ENCODE data around the gene GABARAP.

The GABARAP gene

DNA sequence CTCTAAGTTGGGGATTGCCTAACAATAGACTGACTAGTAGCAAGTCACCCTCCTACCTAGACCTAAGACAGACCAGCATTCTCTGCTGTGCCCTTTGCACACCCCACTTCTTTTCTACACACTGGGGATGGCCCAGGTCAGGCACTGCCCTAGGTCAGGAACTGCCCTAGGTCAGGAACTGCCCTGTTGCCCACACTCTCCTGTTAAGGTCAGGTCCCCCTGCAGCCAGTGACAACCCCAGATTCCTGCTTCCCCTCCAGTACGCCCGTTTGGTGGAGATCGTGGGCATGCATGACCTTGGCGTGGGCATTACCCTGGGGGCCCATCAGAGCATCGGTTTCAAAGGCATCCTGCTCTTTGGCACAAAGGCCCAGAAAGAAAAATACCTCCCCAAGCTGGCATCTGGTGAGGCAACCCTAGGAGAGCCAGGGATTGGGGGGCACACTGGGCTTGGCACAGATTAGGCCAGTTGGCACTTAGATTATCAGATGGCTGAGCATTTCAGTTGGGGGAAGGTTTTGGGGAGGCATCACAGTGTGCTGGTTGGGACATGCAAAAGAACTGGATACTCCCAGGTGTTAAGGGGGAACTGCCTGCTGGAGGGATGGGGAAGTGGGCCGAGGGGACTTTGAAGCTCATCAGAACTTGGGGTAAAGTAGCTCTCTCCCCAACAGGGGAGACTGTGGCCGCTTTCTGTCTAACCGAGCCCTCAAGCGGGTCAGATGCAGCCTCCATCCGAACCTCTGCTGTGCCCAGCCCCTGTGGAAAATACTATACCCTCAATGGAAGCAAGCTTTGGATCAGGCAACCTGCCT, 20.8 kb downstream of the GABARAP start:
- DNase-seq: no peak

DNA sequence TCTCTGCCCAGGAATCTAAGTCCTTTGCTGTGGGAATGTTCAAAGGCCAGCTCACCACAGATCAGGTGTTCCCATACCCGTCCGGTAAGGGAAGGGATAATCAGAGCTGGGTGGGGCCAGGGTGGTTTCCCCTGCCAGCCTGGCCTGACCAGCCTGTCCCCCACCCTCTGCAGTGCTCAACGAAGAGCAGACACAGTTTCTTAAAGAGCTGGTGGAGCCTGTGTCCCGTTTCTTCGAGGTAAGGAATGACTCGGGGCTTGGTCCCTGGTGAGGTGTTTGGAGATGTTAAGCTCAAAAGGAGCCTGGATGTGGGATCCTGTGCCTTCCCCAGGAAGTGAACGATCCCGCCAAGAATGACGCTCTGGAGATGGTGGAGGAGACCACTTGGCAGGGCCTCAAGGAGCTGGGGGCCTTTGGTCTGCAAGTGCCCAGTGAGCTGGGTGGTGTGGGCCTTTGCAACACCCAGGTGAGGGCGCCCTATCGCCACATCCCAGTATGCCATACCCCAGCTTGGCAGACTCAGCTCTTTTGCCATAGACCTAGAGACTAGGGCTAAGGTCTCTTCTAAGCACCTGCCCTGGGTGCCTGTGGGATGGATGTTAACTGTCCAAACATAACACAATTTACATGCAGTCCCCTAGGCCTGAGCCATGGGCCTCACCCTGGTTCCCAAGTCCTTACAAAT, 21.5 kb downstream of the GABARAP start:
- DNase-seq: no peak

DNA sequence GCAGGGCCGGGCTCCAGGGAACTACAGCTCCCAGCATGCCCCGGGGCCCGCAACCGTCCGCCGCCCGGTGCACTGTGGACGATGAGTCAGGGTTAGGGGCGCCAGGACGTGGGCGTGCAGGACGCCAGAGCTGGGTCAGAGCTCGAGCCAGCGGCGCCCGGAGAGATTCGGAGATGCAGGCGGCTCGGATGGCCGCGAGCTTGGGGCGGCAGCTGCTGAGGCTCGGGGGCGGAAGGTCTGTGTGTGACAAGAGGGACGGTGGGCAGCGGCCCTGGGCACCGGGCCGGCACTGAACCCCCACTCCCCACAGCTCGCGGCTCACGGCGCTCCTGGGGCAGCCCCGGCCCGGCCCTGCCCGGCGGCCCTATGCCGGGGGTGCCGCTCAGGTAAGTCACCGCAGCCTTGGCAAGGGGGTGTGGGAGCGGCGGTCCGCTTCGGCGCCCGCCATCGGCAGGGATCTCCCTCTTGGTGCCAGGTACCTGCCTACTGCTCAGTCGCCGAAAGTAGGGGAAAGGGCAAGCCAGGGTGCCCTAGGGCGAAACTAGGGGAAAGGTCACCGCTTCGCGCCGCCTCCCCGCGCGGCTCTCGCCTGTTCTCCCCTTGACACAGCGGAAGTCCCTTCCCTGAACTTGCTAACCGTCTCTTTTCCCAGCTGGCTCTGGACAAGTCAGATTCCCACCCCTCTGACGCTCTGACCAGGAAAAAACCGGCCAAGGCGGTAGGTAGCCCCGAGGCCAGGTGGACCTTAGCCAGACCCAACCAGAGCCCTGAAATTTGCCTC, 22.2 kb downstream of the GABARAP start, which contains the start of the genes ACADVL and DLG4:
ACADVL (plus strand) TSS at position 127 of the 781 bp plus-strand sequence; CDS start at position 174, 47 bp downstream.
DLG4 (minus strand) TSS at position 25 of the 781 bp plus-strand sequence.
- DNase-seq: no peak

DNA sequence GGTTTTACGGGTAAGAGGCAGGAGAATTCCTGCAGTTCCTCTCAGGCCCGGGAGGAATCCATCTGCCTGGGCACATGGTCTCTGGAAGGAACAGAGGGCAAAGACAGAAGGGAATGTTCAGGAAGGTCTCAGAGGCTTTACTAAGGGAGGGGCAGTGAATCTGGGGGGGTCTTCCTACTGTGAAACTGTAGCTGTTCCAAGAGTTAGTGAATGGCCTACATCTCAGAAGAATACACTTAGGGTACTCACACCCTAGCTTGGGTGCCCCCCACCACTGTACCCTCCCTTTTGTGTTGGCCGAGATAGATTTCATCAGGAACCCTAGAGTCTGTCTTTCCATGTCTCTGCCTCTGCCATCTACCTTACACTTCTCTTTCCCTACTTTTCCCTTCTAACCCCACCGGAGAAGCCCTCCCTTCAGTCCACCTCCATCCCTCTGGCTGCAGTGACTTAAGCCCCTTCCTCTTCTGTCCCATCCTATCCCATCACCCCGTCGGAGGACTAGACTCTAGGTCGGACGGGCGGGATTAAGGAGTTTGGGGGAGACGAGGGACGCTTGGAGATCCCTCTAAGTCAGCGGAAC, 22.9 kb downstream of the GABARAP start:
- DNase-seq: no peak

DNA sequence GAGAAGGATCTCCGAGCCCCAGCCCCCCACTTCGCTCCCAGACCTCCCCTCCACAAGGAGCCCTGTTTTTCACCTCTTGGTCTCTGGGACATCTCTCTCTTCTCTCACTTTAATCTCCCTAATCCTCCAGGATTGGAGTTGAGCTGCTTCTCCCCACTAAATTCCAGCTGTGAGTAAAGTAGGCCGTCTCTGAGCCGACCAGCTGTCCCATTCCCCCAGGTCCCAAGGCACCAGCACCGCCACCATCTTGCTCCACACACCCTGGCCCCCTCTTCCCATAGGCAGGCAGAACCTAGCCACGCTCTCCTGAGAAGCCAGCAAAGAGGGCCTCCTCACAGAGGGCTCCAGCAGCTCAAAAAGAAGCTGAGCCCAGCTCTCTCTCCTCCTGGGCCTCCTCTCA, 23.5 kb downstream of the GABARAP start:
- DNase-seq: no peak

DNA sequence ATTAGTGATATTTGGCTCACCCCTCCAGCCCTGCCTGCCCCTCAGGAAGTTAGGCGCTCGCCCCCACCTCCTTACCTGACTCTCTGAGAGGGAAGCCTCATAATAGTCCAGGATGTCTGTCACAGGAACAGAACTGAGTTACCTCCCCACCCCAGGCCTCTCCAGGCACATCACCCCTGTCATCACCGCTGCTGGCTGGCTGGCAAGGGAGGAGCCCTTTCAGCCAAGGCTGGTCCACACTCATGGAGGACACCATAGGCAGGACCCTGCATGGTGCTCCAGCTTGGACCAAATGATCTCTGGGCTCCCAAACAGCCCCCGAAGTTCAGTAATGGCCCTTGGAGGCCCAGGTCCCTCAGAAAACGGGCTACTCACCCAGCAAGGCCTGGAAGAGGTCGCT, 24.1 kb downstream of the GABARAP start:
- no peak for DNase-seq

DNA sequence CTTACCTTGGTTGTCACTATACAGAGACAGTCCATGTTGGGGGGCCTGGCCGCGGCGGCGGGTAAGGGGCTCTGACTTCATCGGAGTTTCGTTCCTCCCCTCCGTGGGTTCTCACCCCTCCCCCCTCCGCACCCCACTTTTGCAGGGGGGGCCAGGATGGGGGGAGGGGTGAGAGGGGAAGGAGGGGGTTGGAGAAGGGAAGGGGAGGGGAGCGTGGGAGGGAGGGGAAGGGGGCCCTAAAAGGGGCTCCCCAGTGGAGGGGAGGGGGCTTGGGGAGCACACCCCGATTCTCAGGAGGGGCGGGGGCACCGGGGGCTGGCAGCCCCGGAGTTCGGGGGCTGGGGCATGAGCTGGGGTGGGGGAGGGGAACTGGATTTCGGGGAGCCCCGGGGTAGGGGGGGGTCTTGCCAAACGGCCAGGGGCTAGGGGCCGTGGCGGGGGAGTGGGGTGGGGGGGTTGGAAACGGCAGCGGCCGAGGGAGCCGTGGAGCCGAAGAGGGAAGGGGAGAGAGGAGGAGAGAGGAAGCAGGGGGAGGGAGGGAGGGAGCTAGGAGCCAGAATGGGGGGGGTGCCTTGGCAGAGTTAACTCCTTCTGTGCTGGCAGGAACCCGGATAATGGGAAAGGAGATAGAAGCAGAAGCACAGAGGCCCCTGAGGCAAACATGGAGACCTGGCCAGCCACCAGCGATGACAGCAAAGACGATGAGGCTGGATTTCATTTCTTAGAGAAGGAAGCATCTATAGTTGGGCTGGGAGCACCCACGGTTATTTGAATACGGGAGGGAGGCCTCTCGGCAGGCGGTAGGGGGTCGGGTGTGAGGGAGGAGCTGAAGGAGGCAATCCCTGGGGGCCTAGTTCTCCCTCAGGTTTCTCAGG, 24.9 kb downstream of the GABARAP start:
- no peak for DNase-seq

DNA sequence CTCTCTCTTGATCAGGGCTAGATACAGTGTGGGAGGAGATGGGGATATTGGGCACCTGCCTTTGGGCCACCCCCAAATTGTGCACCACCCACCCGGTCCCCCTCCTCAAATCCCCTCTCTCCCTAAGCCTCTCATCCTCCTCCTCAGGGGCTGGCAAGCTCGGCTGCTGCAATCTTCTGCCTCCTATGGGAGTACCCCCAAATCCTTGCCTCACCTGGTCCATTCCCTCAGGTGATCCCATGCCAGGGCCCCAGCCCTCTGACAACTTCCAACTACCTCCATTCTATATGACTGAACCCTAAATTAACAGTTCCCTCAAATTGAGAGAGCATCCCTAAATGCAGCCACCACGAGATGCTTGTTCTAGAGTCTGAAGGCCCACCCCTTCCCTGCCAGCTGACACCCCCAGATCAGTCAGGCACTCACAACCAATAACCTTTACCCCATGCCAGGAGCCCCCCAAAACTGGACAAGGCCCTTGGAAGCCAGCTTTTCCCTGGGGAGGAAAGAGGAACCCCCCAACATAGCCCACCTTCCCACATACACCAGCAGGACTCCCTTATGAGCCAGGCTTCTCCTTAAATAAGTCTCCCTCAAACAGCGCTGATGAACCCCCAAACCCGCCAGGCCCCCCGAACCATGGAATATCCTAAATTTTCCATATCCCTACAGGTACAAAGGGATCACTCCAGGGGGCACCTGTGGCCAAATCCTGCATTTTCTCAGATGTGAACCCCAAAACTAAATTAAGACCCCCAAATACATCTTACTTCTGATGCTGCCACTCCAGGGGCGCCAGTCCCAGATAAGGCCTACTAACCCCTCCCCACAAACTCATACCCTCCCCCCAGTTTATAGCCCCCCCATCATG, 25.8 kb downstream of the GABARAP start:
- DNase-seq: no peak

DNA sequence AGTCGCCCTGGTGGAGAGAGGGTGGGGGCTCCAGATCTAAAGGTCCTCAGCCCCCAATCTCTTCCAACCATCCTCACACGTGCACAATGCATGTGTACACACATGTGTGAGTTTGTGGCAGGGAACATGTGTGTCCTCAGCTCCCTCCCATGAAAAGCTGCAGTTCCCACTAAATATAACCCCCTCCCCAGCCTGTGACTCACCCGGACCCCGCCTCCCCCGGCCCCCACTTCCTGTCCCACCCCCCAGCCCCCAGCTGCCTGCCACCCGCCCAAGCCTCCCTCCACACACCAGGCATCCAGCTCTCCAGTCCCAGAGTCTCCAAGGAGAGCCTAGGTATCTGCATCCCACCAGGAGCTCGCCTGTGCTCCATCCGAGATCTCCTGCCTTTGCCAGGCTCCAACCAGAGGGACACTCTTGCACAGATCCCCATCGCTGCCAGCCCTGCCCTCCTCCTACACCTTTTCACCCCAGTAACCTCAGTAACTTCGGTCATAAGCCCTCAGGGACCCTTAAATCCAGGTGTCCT, 26.5 kb downstream of the GABARAP start:
- DNase-seq: no peak

DNA sequence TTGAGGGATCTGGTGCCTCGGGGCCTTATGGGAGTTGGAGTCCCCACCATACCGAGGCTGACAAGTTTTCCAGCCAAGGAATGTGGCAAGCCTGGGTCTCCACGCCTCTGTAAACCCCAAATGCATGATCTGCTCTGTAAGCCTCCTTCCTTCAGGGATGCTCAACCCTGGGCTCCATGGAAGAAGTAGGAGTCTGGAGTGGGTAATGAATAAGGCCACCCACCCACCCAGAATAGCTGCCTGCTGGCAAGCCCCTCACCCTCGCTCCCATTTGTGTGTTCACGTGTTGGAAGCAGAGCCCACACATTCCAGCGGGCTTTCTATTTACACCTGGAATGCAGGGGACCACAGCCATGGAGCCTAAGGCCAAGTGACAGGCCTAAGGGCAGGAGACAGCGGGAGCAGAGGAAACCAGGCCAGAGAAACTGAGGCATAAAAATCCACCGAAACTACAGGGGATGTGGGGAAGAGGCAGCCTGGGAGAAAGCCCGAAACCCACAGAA, 27.1 kb downstream of the GABARAP start:
- DNase-seq: no peak

DNA sequence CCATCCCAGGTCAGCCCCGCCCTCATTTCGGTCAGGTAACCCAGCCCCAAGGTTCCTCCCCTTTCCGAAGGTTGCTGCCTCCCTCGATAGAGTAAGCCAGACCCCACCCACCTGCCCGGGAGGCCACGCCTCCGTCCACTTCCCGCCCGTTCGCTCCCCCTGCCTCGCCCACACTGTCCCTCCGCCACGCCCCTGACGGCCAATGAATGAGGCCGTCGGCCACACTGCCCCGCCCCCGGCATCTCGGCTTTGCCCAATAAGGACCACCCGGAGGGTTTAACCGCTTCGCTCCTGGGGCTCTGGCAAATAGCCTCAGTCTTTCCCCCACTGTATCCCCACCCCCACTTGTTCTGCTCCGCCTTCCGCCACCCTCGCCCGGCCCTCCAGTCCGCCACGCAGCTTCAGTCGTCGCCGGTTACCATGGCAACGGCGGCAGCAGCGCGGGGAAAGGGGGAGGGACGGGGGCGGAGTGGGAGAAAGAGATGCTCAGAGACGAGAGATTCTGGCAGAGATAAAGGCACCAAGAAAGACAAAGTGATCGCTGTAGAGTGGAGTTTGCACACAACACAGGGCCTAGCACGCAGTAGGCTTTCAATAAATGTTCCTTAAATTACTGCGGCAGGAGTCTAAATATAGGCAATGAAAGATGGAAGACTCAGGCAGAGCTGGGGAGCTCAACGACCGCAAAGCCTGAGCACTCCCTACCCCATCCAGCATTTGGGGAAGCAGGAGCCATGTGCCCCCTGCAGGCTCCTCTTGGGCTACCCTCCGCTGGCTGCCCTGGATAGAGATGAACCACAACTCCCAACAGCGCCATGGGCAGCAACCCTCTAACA, 27.7 kb downstream of the GABARAP start:
- DNase-seq: peak; percentile 88

DNA sequence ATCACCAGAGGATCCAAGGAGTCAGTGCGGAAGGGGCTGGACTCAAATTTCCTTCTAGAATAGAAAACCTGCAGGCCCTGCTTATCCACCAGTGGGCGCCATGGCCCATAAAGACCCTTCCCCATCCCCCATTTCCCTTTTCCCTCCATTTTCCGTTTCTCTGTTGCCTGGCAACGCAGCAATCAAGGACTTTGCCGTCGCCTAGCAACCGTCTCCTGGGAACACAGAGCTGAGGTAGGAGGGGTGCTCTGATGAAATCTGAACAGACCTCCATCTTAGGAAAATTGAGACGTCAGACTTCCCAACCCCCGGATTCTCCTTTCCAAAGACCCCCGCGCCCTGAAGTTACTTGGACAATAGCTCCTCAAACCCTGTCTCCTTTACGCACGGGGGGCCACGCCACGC, 28.4 kb downstream of the GABARAP start:
- DNase-seq: peak; percentile 88

DNA sequence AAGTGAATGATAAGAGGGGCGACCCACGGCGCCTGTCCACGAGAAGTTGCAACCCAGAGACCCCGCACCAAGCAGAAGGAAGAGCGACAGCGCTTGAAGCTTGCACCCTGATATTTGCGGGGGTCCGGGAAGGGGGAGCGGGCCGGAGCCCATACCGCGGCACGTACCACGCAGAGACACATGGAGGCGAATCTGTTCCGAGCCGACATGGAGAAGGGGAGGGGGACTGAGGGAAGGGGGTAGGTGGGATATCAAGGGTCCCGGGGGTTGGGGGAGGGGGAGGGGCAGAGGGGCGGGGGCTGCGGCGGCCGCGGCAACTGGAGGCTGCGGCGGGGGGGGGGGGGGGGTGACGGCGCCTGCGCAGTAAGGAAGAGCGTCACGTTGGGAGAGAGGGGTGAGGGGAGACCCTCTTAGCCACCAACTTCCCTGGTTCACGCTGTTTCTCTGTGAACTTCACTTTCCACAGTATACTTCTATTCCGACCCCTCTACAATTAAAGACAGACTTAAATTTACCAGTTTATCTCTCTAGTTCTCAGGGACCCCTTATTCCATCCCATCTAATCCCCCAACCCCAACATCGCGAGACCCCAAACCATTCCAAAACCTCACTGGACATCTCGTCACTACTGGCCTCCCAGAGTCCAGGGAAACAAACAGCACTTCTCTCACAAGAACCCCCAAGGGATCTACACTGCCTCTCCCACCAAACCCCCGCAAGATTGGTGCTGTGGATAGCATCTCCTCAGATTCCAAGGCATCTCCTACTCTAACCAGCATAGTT, 30.6 kb downstream of the GABARAP start:
- no peak for DNase-seq

DNA sequence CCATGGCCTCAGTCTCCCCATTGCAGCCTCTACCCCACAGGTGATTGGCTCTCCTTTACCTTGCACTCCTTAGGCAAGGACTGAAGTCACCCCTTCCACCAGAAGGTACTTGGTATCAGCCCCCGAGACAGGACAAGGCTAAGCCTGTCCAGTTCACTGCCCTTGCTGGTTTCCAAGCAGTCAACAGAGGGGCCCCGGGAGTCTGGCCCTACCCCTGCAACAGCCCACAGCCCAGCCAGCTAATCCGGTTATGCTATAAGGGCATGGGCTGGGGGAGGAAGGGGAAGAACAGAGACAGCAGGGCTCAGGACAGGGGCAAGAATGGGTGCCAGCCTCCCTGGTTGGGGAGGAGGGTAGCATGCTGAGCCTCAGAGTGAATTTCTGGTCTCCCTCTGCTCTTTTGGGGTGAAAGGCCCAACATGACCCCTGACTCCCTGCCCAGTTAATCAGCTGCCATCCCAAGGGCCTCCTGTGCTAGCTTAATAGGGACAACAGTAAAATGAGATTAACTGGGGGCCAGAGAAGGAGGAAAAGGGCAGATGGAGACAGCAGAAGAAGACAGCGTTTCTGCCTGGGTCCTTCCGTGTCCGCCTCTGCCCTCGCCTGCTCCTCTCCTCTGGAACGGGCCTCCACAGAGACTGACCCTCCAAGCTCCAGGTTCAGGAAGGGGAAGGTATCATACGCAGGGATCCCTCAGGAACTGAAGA, 33.3 kb downstream of the GABARAP start:
- DNase-seq: no peak

DNA sequence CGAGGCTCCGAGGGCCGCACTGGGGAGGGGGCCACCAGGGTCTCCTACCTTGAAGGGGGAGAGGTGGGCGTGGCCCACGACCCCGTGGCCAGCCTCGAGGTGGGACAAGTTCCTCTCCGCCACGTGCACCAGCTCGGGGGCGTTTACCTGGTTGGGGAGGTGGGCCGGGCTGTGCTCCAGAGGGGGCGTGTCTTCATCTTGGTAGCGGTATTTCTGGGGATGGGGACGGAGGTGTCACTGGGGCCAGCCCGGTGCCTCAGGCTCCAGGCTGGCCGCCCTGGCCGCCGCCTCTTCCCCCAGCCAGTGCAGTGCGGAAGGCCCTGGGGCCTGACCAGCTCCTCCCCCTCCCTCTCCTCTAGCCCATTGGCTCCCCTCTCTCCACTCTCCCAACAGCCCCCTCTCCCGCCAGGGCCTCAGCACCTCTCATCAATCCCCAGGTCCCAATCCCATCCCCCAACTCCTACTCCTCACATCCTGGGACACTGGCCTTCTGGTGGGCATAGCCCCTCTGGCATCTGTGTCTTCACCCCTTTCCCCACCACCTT, 34.1 kb downstream of the GABARAP start:
- no peak for DNase-seq

DNA sequence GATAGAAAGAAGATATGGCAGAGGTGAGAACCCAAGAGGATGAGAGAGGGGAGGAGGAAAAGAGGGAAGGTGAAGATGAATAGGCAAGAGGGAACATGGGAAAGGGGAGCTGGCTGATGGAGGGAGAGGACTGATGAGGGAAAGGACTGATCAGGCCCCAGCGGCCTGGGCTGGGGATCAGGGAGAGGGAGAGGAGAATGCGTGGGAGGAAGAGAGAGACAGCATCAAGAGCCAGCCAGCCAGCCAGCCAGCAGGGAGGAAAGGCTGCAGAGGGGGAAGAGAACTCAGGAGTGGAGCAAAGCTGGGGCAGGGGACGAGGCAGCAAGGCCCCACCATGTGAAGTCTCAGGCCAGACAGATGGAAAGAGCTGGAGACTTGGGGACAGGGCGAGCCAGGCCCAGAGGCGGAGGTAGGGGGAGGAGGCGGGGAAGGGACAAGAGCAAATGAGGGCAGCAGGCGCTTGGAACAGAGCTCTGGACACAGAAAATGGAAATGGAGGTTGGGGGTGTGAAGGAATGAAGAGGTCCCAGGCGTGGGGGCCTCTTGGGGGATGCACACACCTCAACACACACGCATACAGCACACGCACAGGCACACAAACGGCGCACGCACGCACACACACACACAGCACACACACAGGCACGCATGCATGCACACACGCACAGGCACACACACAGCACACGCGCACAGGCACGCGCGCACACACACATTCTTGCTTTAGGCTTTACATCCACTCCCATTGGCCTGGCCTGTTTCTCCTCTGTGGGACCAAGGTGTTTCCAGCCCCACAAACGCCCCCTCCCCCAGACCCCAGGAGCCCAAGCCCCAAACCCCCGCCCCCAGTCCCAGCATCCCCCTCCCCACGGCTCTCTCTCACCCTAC, 34.9 kb downstream of the GABARAP start:
- no peak for DNase-seq

DNA sequence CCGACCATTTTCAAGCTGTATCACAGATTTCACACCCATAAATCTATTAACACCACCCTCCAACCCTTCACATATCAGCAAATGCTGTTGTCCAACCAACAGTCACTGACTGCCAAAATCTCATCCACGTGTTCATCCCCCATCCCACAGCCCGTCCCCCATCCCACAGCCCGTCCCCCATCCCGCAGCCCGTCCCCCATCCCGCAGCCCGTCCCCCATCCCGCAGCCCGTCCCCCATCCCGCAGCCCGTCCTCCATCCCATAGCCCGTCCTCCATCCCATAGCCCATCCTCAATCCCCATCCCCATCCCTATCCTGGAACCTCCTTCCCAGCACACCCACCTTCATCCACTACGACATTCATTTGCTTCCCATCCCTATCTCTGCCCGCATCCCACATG, 36.7 kb downstream of the GABARAP start:
- no peak for DNase-seq

Measured in NCI-H1417 treated with DMSO at 0.1 percent for 48 hours (cell line).